Measurements from ENCODE around the gene GLRX3. TPM values are rescaled to one million over a fixed set of nuclear protein-coding genes. Genes with fewer than 3 reads are reported as not detected.

Gene GLRX3
- total and polyA plus RNA-seq, 9 donors, result 25.5 to 62.3 (median 46.1) TPM

- Histone ChIP-seq H3K4me1 (ENCODE audit: insufficient read depth) (no peaks in the 10 kb centered on the region), H3K27ac (no peak overlapping the region), H3K36me3 (no peaks in the 10 kb centered on the region), H3K27me3 (no peaks in the 10 kb centered on the region), H3K9me3 (no peaks in the 10 kb centered on the region), H3K4me3 (no peak overlapping the region)
- TF ChIP-seq CTCF (IDR thresholded peaks at IDR 0.05), result no peak
- no peak for TF ChIP-seq POLR2A (IDR thresholded peaks at IDR 0.05)
- no peak for TF ChIP-seq EP300 (IDR thresholded peaks at IDR 0.05)
- intact Hi-C loops (cut with DNase I), result loop anchor here in 2 of 4 donors (10.0 kb wide), 1 partner anchor 1693 kb away; no protein-coding TSS in a partner anchor
- 67 to 81% (median 73%) methylated on average over 5 of the region's 5 CpGs for WGBS, 3 donors
- no peak for DNase-seq
These were observed 45.7 kb downstream of the GLRX3 start for GRCh38 chr10:130181858-130182257.

GRCh38 chr10:130185591-130185990, 49.4 kb downstream of the GLRX3 start:
- H3K4me1 ChIP-seq (ENCODE audit: insufficient read depth), result peaks cover 3% of the 10 kb centered on the region
- no peak for DNase-seq
- TF ChIP-seq POLR2A (IDR thresholded peaks at IDR 0.05), result no peak
- no peak for TF ChIP-seq EP300 (IDR thresholded peaks at IDR 0.05)
- no peak for TF ChIP-seq CTCF (IDR thresholded peaks at IDR 0.05)
- no peak overlapping the region for H3K4me3 ChIP-seq
- 81 to 84% (median 82%) methylated on average over 11 of the region's 11 CpGs for WGBS, 3 donors
- no peaks in the 10 kb centered on the region for H3K36me3 ChIP-seq
- no peaks in the 10 kb centered on the region for H3K9me3 ChIP-seq
- H3K27me3 ChIP-seq, result no peaks in the 10 kb centered on the region
- intact Hi-C loops (cut with DNase I), result loop anchor here in 2 of 4 donors (10.0 kb wide), 1 partner anchor 1689 kb away; no protein-coding TSS in a partner anchor
- H3K27ac ChIP-seq, result no peak overlapping the region

- no peak for DNase-seq
- WGBS, 3 donors, result 84 to 95% (median 89%) methylated on average over 28 of the region's 28 CpGs
- H3K27me3 ChIP-seq, result no peaks in the 10 kb centered on the region
- no peak overlapping the region for H3K4me3 ChIP-seq
- no peaks in the 10 kb centered on the region for H3K36me3 ChIP-seq
- H3K9me3 ChIP-seq, result no peaks in the 10 kb centered on the region
- TF ChIP-seq POLR2A (IDR thresholded peaks at IDR 0.05), result no peak
- TF ChIP-seq CTCF (IDR thresholded peaks at IDR 0.05), result no peak
- no peak for TF ChIP-seq EP300 (IDR thresholded peaks at IDR 0.05)
- H3K27ac ChIP-seq, result no peak overlapping the region
- H3K4me1 ChIP-seq (ENCODE audit: insufficient read depth), result peaks cover 6% of the 10 kb centered on the region
- intact Hi-C loops (cut with DNase I), result loop anchor here in 2 of 4 donors (10.0 kb wide), 1 partner anchor 1686 kb away; no protein-coding TSS in a partner anchor
These were observed 52.3 kb downstream of the GLRX3 start for GRCh38 chr10:130188195-130189175.

- peaks cover 6% of the 10 kb centered on the region for H3K4me1 ChIP-seq (ENCODE audit: insufficient read depth)
- H3K36me3 ChIP-seq, result no peaks in the 10 kb centered on the region
- no peaks in the 10 kb centered on the region for H3K9me3 ChIP-seq
- H3K4me3 ChIP-seq, result no peak overlapping the region
- TF ChIP-seq CTCF (IDR thresholded peaks at IDR 0.05) (no peak), POLR2A (IDR thresholded peaks at IDR 0.05) (no peak), EP300 (IDR thresholded peaks at IDR 0.05) (no peak)
- H3K27ac ChIP-seq, result no peak overlapping the region
- 68 to 83% (median 72%) methylated on average over 20 to 25 of the region's 25 CpGs for WGBS, 3 donors
- intact Hi-C loops (cut with DNase I), result loop anchor here (10.0 kb wide), 4 partner anchors 1125 to 1685 kb away; partner anchors contain the start of gene TCERG1L (in 1 of the 4)
- DNase-seq, result peak in 2 of 5 donors; percentile 24 to 64
- no peaks in the 10 kb centered on the region for H3K27me3 ChIP-seq
These were observed 53.4 kb downstream of the GLRX3 start for GRCh38 chr10:130189608-130190054.
